ENCODE data around the gene PSME3IP1.
A peak's percentile ranks its signal among the peaks of the same experiment; 100 is the strongest.
"Not testable (repeated sequence)": the region's sequence is repeated elsewhere in the genome, so short reads cannot be mapped to it uniquely, and the experiment has no call there.

PSME3IP1 gene

GRCh38 chr16:57185945-57186871 lies at the start of gene PSME3IP1, which contains the start of gene RSPRY1:
Gene PSME3IP1 (minus strand): TSS chr16:57186039. CDS start chr16:57173854, 12,185 bp downstream.
Gene RSPRY1 (plus strand): TSS chr16:57186329. CDS start chr16:57204659, 18,330 bp downstream.
- peak; percentile 99 for DNase-seq

GRCh38 chr16:57235128-57236021 lies 49.5 kb upstream of the PSME3IP1 start:
- DNase-seq: peak; percentile 88

GRCh38 chr16:57234707-57235092 lies 48.9 kb upstream of the PSME3IP1 start:
- no peak for DNase-seq

- no peak for DNase-seq
Observed at GRCh38 chr16:57233944-57234706, 48.3 kb upstream of the PSME3IP1 start.

- DNase-seq: no peak
Observed at GRCh38 chr16:57231821-57232350, 46.0 kb upstream of the PSME3IP1 start.

GRCh38 chr16:57229079-57229478 lies 43.2 kb upstream of the PSME3IP1 start:
- DNase-seq: no peak

- no peak for DNase-seq
Observed at GRCh38 chr16:57226701-57227621, 41.1 kb upstream of the PSME3IP1 start.

GRCh38 chr16:57225978-57226377 lies 40.1 kb upstream of the PSME3IP1 start:
- no peak for DNase-seq

- DNase-seq: no peak
Observed at GRCh38 chr16:57224651-57225335, 39.0 kb upstream of the PSME3IP1 start.

- DNase-seq: no peak
Observed at GRCh38 chr16:57223057-57223456, 37.2 kb upstream of the PSME3IP1 start.

GRCh38 chr16:57216968-57217367 lies 31.1 kb upstream of the PSME3IP1 start:
- DNase-seq: no peak

GRCh38 chr16:57213462-57213861 lies 27.6 kb upstream of the PSME3IP1 start:
- no peak for DNase-seq

- no peak for DNase-seq
Observed at GRCh38 chr16:57209780-57210179, 23.9 kb upstream of the PSME3IP1 start.

- no peak for DNase-seq
Observed at GRCh38 chr16:57208926-57209325, 23.1 kb upstream of the PSME3IP1 start.

GRCh38 chr16:57204675-57205074 lies 18.8 kb upstream of the PSME3IP1 start:
- no peak for DNase-seq

GRCh38 chr16:57203451-57203850 lies 17.6 kb upstream of the PSME3IP1 start:
- DNase-seq: no peak

GRCh38 chr16:57202095-57202886 lies 16.5 kb upstream of the PSME3IP1 start:
- DNase-seq: no peak

- not testable (repeated sequence) for DNase-seq
Observed at GRCh38 chr16:57200926-57201325, 15.1 kb upstream of the PSME3IP1 start.

GRCh38 chr16:57200321-57200720 lies 14.5 kb upstream of the PSME3IP1 start:
- DNase-seq: not testable (repeated sequence)

GRCh38 chr16:57196753-57197152 lies 10.9 kb upstream of the PSME3IP1 start:
- no peak for DNase-seq
